NCI-H2171 (cell line): ENCODE measurements around the gene KLK3.
"Not testable (repeated sequence)": the region's sequence is repeated elsewhere in the genome, so short reads cannot be mapped to it uniquely, and the experiment has no call there.

Experiments used
- DNase-seq: peaks from one replicate; lab custom pipeline; 2025; lab: John Stamatoyannopoulos, UW

Gene KLK3

DNA sequence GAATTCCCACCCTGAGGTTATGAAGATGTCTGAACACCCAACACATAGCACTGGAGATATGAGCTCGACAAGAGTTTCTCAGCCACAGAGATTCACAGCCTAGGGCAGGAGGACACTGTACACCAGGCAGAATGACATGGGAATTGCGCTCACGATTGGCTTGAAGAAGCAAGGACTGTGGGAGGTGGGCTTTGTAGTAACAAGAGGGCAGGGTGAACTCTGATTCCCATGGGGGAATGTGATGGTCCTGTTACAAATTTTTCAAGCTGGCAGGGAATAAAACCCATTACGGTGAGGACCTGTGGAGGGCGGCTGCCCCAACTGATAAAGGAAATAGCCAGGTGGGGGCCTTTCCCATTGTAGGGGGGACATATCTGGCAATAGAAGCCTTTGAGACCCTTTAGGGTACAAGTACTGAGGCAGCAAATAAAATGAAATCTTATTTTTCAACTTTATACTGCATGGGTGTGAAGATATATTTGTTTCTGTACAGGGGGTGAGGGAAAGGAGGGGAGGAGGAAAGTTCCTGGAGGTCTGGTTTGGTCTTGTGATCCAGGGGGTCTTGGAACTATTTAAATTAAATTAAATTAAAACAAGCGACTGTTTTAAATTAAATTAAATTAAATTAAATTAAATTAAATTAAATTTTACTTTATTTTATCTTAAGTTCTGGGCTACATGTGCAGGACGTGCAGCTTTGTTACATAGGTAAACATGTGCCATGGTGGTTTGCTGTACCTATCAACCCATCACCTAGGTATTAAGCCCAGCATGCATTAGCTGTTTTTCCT, 7.0 kb downstream of the KLK3 start:
- no peak for DNase-seq

DNA sequence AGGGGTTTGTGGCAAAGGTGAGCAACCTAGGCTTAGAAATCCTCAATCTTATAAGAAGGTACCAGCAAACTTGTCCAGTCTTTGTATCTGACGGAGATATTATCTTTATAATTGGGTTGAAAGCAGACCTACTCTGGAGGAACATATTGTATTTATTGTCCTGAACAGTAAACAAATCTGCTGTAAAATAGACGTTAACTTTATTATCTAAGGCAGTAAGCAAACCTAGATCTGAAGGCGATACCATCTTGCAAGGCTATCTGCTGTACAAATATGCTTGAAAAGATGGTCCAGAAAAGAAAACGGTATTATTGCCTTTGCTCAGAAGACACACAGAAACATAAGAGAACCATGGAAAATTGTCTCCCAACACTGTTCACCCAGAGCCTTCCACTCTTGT, 14.8 kb downstream of the KLK3 start:
- no peak for DNase-seq

GRCh38 chr19:50870417-50871089, 15.8 kb downstream of the KLK3 start:
- no peak for DNase-seq

DNA sequence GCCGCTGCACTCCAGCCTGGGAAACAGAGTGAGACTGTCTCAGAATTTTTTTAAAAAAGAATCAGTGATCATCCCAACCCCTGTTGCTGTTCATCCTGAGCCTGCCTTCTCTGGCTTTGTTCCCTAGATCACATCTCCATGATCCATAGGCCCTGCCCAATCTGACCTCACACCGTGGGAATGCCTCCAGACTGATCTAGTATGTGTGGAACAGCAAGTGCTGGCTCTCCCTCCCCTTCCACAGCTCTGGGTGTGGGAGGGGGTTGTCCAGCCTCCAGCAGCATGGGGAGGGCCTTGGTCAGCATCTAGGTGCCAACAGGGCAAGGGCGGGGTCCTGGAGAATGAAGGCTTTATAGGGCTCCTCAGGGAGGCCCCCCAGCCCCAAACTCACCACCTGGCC, 18.3 kb downstream of the KLK3 start, which contains the start of gene KLK2:
KLK2 (plus strand) TSS at position 384 of the 400 bp plus-strand sequence. CDS start 35 bp downstream, outside the sequence.
- DNase-seq, result no peak

DNA sequence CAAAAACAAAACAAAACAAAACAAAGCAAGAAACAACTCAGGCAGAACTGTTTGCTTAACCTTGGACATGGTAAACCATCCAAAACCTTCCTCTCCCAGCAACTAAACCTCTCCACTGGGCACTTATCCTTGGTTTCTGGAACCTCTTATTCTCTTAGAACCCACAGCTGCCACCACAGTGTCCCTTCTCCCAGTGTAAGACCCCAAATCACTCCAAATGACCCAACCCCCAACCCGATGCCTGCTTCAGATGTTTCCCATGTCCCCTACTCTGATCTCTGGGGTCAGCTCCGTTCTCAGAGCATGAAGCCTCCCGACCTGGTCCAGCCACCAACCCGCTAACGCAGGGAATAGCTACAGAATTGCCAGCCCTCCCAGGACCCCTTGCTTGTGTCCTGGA, 19.5 kb downstream of the KLK3 start:
- DNase-seq, result no peak

GRCh38 chr19:50875795-50876422, 21.2 kb downstream of the KLK3 start:
- no peak for DNase-seq

- peak; percentile 55 for DNase-seq
Measured at GRCh38 chr19:50876456-50876855, 21.7 kb downstream of the KLK3 start.

DNA sequence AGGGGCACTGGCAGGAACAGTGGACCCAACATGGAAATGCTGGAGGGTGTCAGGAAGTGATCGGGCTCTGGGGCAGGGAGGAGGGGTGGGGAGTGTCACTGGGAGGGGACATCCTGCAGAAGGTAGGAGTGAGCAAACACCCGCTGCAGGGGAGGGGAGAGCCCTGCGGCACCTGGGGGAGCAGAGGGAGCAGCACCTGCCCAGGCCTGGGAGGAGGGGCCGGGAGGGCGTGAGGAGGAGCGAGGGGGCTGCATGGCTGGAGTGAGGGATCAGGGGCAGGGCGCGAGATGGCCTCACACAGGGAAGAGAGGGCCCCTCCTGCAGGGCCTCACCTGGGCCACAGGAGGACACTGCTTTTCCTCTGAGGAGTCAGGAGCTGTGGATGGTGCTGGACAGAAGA, 22.6 kb downstream of the KLK3 start:
- peak; percentile 36 for DNase-seq

DNA sequence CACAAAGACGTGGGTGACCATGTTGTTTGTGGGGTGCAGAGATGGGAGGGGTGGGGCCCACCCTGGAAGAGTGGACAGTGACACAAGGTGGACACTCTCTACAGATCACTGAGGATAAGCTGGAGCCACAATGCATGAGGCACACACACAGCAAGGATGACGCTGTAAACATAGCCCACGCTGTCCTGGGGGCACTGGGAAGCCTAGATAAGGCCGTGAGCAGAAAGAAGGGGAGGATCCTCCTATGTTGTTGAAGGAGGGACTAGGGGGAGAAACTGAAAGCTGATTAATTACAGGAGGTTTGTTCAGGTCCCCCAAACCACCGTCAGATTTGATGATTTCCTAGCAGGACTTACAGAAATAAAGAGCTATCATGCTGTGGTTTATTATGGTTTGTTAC, 24.1 kb downstream of the KLK3 start:
- DNase-seq, result no peak

DNA sequence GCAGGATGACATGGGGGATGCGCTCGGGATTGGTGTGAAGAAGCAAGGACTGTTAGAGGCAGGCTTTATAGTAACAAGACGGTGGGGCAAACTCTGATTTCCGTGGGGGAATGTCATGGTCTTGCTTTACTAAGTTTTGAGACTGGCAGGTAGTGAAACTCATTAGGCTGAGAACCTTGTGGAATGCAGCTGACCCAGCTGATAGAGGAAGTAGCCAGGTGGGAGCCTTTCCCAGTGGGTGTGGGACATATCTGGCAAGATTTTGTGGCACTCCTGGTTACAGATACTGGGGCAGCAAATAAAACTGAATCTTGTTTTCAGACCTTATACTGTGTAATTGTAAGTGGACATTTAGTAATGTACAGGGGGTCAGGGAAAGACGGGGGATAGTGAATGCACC, 25.5 kb downstream of the KLK3 start:
- no peak for DNase-seq

- no peak for DNase-seq
Measured at GRCh38 chr19:50882188-50882587, 27.5 kb downstream of the KLK3 start.

DNA sequence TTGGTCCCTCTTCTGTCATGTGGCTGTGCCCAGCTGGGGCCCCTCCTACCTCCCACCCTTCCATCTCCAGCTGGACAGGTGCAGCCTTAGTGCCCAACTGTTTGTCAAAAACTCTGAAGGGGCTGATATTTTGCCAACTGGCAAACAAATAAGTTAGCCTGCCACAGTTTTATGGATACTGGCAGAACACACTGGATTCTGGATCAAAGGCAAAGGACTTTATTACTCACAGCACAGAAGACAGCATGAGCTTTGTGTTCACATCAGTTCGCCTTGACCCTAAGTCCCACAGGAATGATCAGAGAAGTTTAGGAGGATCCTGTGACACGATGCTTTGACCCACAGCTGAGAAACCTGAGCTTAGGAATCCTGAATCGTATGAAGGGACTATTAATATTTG, 34.9 kb downstream of the KLK3 start:
- no peak for DNase-seq

GRCh38 chr19:50890422-50891252, 35.9 kb downstream of the KLK3 start:
- no peak for DNase-seq

- no peak for DNase-seq
Measured at GRCh38 chr19:50891253-50891625, 36.5 kb downstream of the KLK3 start.

DNA sequence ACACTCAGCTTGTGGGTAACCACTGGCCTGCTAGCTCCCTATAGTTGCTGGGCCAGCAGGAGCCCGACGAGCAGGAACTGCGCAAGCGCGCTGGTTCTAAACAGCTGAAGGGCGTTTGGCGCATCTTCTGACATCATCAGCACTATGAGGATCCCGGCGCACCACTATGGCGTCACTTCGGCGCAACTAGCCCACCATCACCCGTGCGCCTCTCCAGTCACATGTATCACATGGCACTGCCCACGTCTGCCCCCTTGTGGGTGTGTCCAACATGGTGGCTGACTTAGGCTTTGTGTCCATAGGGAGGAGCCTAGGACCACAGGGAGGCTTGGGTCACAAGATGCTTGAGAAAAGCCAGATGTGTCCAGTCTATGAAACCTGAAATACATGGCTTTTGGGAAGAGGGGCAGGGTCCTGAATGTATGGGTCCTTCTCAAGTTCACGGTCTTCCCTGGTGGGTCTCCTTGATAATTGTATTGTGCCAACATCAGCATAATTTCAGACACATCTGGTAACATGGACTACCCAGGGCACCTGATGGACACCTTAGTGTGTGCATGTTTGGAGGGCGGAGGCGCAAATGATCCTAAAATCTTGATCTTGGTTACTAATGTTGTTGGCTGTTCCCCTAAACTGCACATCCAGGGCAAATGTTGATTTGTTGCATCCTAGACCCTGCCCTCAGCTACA, 38.5 kb downstream of the KLK3 start:
- DNase-seq, result no peak

GRCh38 chr19:50894478-50895356, 40.0 kb downstream of the KLK3 start:
- DNase-seq, result peak; percentile 17

DNA sequence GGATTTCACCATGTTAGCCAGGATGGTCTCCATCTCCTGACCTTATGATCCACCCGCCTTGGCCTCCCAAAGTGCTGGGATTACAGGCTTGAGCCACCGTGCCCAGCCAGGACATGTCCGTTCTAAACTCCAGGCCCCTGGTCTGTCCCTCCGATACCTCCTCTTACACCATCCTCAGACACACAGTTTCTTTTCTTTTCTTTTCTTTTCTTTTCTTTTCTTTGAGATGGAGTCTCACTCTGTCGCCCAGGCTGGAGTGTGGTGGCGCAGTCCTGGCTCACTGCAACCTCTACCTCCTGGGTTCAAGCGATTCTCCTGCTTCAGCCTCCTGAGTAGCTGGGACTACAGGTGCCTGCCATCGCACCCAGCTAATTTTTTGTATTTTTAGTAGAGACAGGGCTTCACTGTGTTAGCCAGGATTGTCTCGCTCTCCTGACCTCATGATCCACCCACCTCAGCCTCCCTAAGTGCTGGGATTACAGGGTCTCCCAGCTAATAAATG, 41.4 kb downstream of the KLK3 start:
- DNase-seq, result not testable (repeated sequence)

- DNase-seq, result peak; percentile 15
Measured at GRCh38 chr19:50896591-50897190, 42.0 kb downstream of the KLK3 start.

- no peak for DNase-seq
Measured at GRCh38 chr19:50897191-50897607, 42.5 kb downstream of the KLK3 start.

DNA sequence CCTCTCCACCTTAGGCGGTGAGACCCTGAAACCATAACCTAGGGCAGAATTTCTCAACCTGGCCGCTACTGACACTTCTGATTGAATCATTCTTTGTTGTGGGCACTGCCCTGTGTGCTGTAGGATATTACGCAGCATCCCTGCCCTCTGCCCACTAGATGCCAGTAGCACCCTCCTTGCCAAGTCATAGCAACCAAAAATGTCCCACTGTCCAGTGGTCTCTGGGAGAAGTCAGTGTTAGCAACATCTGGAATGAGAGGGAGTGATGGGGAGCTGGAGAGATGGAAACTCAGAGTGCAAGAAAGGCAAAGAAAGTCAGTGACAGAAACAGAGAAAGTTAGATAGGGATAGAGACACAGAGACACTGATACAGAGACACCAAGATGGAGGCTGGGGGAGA, 42.9 kb downstream of the KLK3 start:
- no peak for DNase-seq
